BLaER1 treated with 17β-estradiol and CSF1 and Interleukin-3, amounts not matched to agents 10 nM and 100 nM (cell line): ENCODE results near the gene TTC24.
"Not testable (repeated sequence)": the region's sequence is repeated elsewhere in the genome, so short reads cannot be mapped to it uniquely, and the experiment has no call there.

Source experiments
- H3K27ac ChIP-seq, 11 experiments: shearing (Covaris generic); formaldehyde crosslinking; 2 replicates each; pipeline ENCODE4 v1.8.1; 2022
- H3K27me3 ChIP-seq, 11 experiments: shearing (Covaris generic); formaldehyde crosslinking; 2 replicates each; pipeline ENCODE4 v1.8.1; 2022
- H3K36me3 ChIP-seq, 11 experiments: shearing (Covaris generic); formaldehyde crosslinking; 2 replicates each; pipeline ENCODE4 v1.8.1; 2022
- H3K4me1 ChIP-seq, 10 experiments: shearing (Covaris generic); formaldehyde crosslinking; 2 replicates each; pipeline ENCODE4 v1.8.1; 2022
- H3K4me2 ChIP-seq, 11 experiments: shearing (Covaris generic); formaldehyde crosslinking; 2 replicates each; pipeline ENCODE4 v1.8.1; 2022
- H3K4me3 ChIP-seq, 10 experiments: shearing (Covaris generic); formaldehyde crosslinking; 2 replicates each; pipeline ENCODE4 v1.8.1; 2022
- H3K9ac ChIP-seq, 11 experiments: shearing (Covaris generic); formaldehyde crosslinking; 2 replicates each; pipeline ENCODE4 v1.8.1; 2022
- H3K9me3 ChIP-seq, 11 experiments: shearing (Covaris generic); formaldehyde crosslinking; replicated peaks in 1 of 11; 2 replicates each; pipeline ENCODE4 v1.8.1; 2022
- H4K20me1 ChIP-seq, 11 experiments: shearing (Covaris generic); formaldehyde crosslinking; 2 replicates each; pipeline ENCODE4 v1.8.1; 2022
- Cebpa-rat ChIP-seq, 11 experiments: shearing (Covaris generic); IDR thresholded peaks; 2 replicates each; pipeline ENCODE4 v1.8.1; 2022

Gene TTC24

GRCh38 chr1:156599811-156600210 lies 20.3 kb downstream of the TTC24 start:
- 0 out of 22 replicates have a peak, but pooled peaks of 1 of the 11 experiments have one; percentile 16 for TF ChIP-seq Cebpa-rat (IDR thresholded peaks at IDR 0.05)
- peaks cover 0 to 50% (median 22%) of the 10 kb centered on the region in 11 experiments; a peak in 12 of 22 replicates for H4K20me1 ChIP-seq
- no peaks in the 10 kb centered on the region for H3K9me3 ChIP-seq
- peak overlapping the region in 7 of 11 experiments; percentile 87 to 94 (median 92); a peak in 9 of 22 replicates for H3K27ac ChIP-seq
- H3K4me1 ChIP-seq, result peaks cover 33 to 49% (median 35%) of the 10 kb centered on the region in 10 experiments
- H3K4me3 ChIP-seq, result peak overlapping the region in 9 of 10 experiments; percentile 57 to 87 (median 80); a peak in 17 of 20 replicates
- peak overlapping the region in 9 of 11 experiments; percentile 82 to 95 (median 88); a peak in 11 of 22 replicates for H3K9ac ChIP-seq
- H3K4me2 ChIP-seq, result peak overlapping the region; percentile 88 to 97 (median 94)
- peaks cover 33 to 54% (median 49%) of the 10 kb centered on the region in 11 experiments for H3K36me3 ChIP-seq
- H3K27me3 ChIP-seq, result no peaks in the 10 kb centered on the region

- peaks cover 24 to 45% (median 40%) of the 10 kb centered on the region in 11 experiments for H3K36me3 ChIP-seq
- H3K9ac ChIP-seq, result peak overlapping the region; percentile 82 to 95 (median 87)
- peak overlapping the region; percentile 24 to 94 (median 89); a peak in 21 of 22 replicates for H3K27ac ChIP-seq
- H3K9me3 ChIP-seq, result no peaks in the 10 kb centered on the region
- H3K4me3 ChIP-seq, result peak overlapping the region; percentile 57 to 87 (median 80)
- H3K4me1 ChIP-seq, result peaks cover 33 to 54% (median 44%) of the 10 kb centered on the region in 10 experiments
- TF ChIP-seq Cebpa-rat (IDR thresholded peaks at IDR 0.05), result no peak
- H4K20me1 ChIP-seq, result peaks cover 0 to 41% (median 15%) of the 10 kb centered on the region in 11 experiments; a peak in 11 of 22 replicates
- H3K4me2 ChIP-seq, result peak overlapping the region; percentile 88 to 97 (median 94)
- H3K27me3 ChIP-seq, result no peaks in the 10 kb centered on the region
Observed at GRCh38 chr1:156600733-156601121, 21.2 kb downstream of the TTC24 start.

- peaks cover 33 to 60% (median 47%) of the 10 kb centered on the region in 10 experiments for H3K4me1 ChIP-seq
- peak within 1 kb of the TSS; percentile 88 to 97 (median 94) for H3K4me2 ChIP-seq
Observed at GRCh38 chr1:156601122-156601830, 21.8 kb downstream of the TTC24 start, which contains the start of gene GPATCH4. Gene GPATCH4, minus strand, starts transcription at chr1:156601479.

GRCh38 chr1:156601892-156602291 lies 22.4 kb downstream of the TTC24 start:
- Histone ChIP-seq H3K9ac (peak overlapping the region; percentile 82 to 95 (median 87)), H3K36me3 (peaks cover 12 to 33% (median 28%) of the 10 kb centered on the region in 11 experiments), H3K27ac (peak overlapping the region; percentile 24 to 94 (median 89); a peak in 21 of 22 replicates), H3K4me1 (peaks cover 35 to 64% (median 48%) of the 10 kb centered on the region in 10 experiments), H3K4me2 (peak overlapping the region; percentile 88 to 97 (median 94)), H3K9me3 (no peaks in the 10 kb centered on the region), H4K20me1 (peaks cover 0 to 29% (median 7%) of the 10 kb centered on the region in 11 experiments; a peak in 10 of 22 replicates), H3K4me3 (peak overlapping the region; percentile 57 to 87 (median 80)), H3K27me3 (no peaks in the 10 kb centered on the region)
- no peak for TF ChIP-seq Cebpa-rat (IDR thresholded peaks at IDR 0.05)

More at GRCh38 chr1:156601122-156601830, 21.8 kb downstream of the TTC24 start, which contains the start of gene GPATCH4:
- peaks cover 18 to 39% (median 34%) of the 10 kb centered on the region in 11 experiments for H3K36me3 ChIP-seq
- H3K27me3 ChIP-seq, result no peaks in the 10 kb centered on the region
- peak within 1 kb of the TSS; percentile 82 to 95 (median 87) for H3K9ac ChIP-seq
- TF ChIP-seq Cebpa-rat (IDR thresholded peaks at IDR 0.05), result no peak
- no peaks in the 10 kb centered on the region for H3K9me3 ChIP-seq
- H3K4me3 ChIP-seq, result peak within 1 kb of the TSS; percentile 57 to 87 (median 80)
- peak within 1 kb of the TSS; percentile 24 to 94 (median 89); a peak in 21 of 22 replicates for H3K27ac ChIP-seq
- peaks cover 0 to 35% (median 11%) of the 10 kb centered on the region in 11 experiments; a peak in 10 of 22 replicates for H4K20me1 ChIP-seq

- Histone ChIP-seq H3K36me3 (peaks cover 5 to 26% (median 21%) of the 10 kb centered on the region in 11 experiments; a peak in 21 of 22 replicates), H4K20me1 (peaks cover 0 to 22% (median under 1%) of the 10 kb centered on the region in 11 experiments; a peak in 9 of 22 replicates), H3K4me2 (peak overlapping the region; percentile 88 to 97 (median 94)), H3K9ac (no peak overlapping the region), H3K27ac (no peak overlapping the region), H3K27me3 (no peaks in the 10 kb centered on the region), H3K9me3 (no peaks in the 10 kb centered on the region), H3K4me3 (no peak overlapping the region), H3K4me1 (peaks cover 42 to 71% (median 51%) of the 10 kb centered on the region in 10 experiments)
- TF ChIP-seq Cebpa-rat (IDR thresholded peaks at IDR 0.05), result no peak
Observed at GRCh38 chr1:156602557-156602993, 23.1 kb downstream of the TTC24 start.

GRCh38 chr1:156607344-156607743 lies 27.8 kb downstream of the TTC24 start:
- not testable (repeated sequence) for H3K9me3 ChIP-seq, H3K36me3 ChIP-seq, H4K20me1 ChIP-seq, H3K27me3 ChIP-seq, H3K4me3 ChIP-seq, H3K27ac ChIP-seq
- Histone ChIP-seq H3K9ac (peak overlapping the region in 2 of 11 experiments; percentile 0 to 42; a peak in 1 of 22 replicates), H3K4me1 (peaks cover 22 to 53% (median 34%) of the 10 kb centered on the region in 10 experiments), H3K4me2 (peak overlapping the region in 9 of 11 experiments; percentile 2 to 38 (median 14); a peak in 7 of 22 replicates)

GRCh38 chr1:156608036-156608674 lies 28.6 kb downstream of the TTC24 start:
- Histone ChIP-seq H3K27ac (no peak overlapping the region; a peak in 1 of 22 replicates), H3K4me1 (peaks cover 20 to 52% (median 30%) of the 10 kb centered on the region in 10 experiments), H3K36me3 (no peaks in the 10 kb centered on the region), H3K4me2 (peak overlapping the region; percentile 2 to 61 (median 44); a peak in 16 of 22 replicates), H3K27me3 (peaks cover 0 to 6% (median 0%) of the 10 kb centered on the region in 11 experiments; a peak in 3 of 22 replicates), H3K9me3 (no peaks in the 10 kb centered on the region), H3K4me3 (no peak overlapping the region), H3K9ac (peak overlapping the region in 1 of 11 experiments; percentile 32; a peak in 1 of 22 replicates), H4K20me1 (no peaks in the 10 kb centered on the region; a peak in 1 of 22 replicates)
- TF ChIP-seq Cebpa-rat (IDR thresholded peaks at IDR 0.05), result no peak

- Histone ChIP-seq H3K4me3 (no peak overlapping the region), H4K20me1 (no peaks in the 10 kb centered on the region; a peak in 1 of 22 replicates), H3K4me2 (peak overlapping the region in 4 of 11 experiments; percentile 7 to 61 (median 42); a peak in 4 of 22 replicates), H3K36me3 (no peaks in the 10 kb centered on the region), H3K27ac (no peak overlapping the region), H3K4me1 (peaks cover 20 to 52% (median 30%) of the 10 kb centered on the region in 10 experiments), H3K9ac (no peak overlapping the region), H3K27me3 (peaks cover 0 to 14% (median 4%) of the 10 kb centered on the region in 11 experiments; a peak in 7 of 22 replicates), H3K9me3 (no peaks in the 10 kb centered on the region)
- TF ChIP-seq Cebpa-rat (IDR thresholded peaks at IDR 0.05), result no peak
Observed at GRCh38 chr1:156608981-156609380, 29.5 kb downstream of the TTC24 start.

GRCh38 chr1:156610072-156610471 lies 30.5 kb downstream of the TTC24 start:
- not testable (repeated sequence) for H3K4me3 ChIP-seq, H3K9ac ChIP-seq, H3K4me2 ChIP-seq, H3K9me3 ChIP-seq, H4K20me1 ChIP-seq, H3K36me3 ChIP-seq, H3K27ac ChIP-seq
- H3K4me1 ChIP-seq, result peaks cover 20 to 47% (median 27%) of the 10 kb centered on the region in 10 experiments
- peaks cover 2 to 25% (median 14%) of the 10 kb centered on the region in 11 experiments; a peak in 19 of 22 replicates for H3K27me3 ChIP-seq
